SK-N-SH treated with all-trans-retinoic acid at 6 μM for 48 hours (cell line): ENCODE data around the gene EEIG1.

ENCODE experiments used
- BACH2 ChIP-seq: fragments of 250-450 bp; sonication (Bioruptor Pico); IDR thresholded peaks from 2 replicates; pipeline ENCODE4 v1.9.0; 2021; ENCODE audit warnings: mild to moderate bottlenecking, borderline replicate concordance
- GLIS3 ChIP-seq: fragments of 250-450 bp; sonication (Bioruptor Pico); IDR thresholded peaks from 2 replicates; pipeline ENCODE4 v1.5.0; 2020; ENCODE audit warnings: mild to moderate bottlenecking, moderate library complexity
- ISL1 ChIP-seq: fragments of 250-450 bp; sonication (Bioruptor Pico); IDR thresholded peaks from 2 replicates; pipeline ENCODE4 v2.1.2; 2022; ENCODE audit warnings: mild to moderate bottlenecking, moderate library complexity
- RARB ChIP-seq: fragments of 250-450 bp; sonication (Bioruptor Pico); IDR thresholded peaks from 2 replicates; pipeline ENCODE4 v1.8.0; 2021; ENCODE audit warnings: mild to moderate bottlenecking, moderate library complexity
- SNAI2 ChIP-seq: fragments of 250-450 bp; sonication (Bioruptor Pico); IDR thresholded peaks from 2 replicates; pipeline ENCODE4 v1.5.0; 2020; ENCODE audit warnings: mild to moderate bottlenecking, moderate library complexity
- ZFP3 ChIP-seq: fragments of 250-450 bp; sonication (Bioruptor Pico); IDR thresholded peaks from 2 replicates; pipeline ENCODE4 v1.5.0; 2020; ENCODE audit warnings: mild to moderate bottlenecking, moderate library complexity
- ZNF70 ChIP-seq: fragments of 450-650 bp; formaldehyde crosslinking; IDR thresholded peaks from 2 replicates; pipeline ENCODE4 v1.5.0; 2020; ENCODE audit warnings: mild to moderate bottlenecking, moderate library complexity
- TF ChIP-seq, protein P1 (sequence below): fragments of 250-450 bp; sonication (Bioruptor Pico); IDR thresholded peaks from 2 replicates; pipeline ENCODE4 v1.8.0; 2020; ENCODE audit warnings: mild to moderate bottlenecking, moderate library complexity, borderline replicate concordance
- TF ChIP-seq, protein P2 (sequence below): fragments of 250-450 bp; sonication (Bioruptor Pico); IDR thresholded peaks from 2 replicates; pipeline ENCODE4 v1.8.0; 2021; ENCODE audit warnings: low read depth, mild to moderate bottlenecking, moderate library complexity, borderline replicate concordance

DNA sequence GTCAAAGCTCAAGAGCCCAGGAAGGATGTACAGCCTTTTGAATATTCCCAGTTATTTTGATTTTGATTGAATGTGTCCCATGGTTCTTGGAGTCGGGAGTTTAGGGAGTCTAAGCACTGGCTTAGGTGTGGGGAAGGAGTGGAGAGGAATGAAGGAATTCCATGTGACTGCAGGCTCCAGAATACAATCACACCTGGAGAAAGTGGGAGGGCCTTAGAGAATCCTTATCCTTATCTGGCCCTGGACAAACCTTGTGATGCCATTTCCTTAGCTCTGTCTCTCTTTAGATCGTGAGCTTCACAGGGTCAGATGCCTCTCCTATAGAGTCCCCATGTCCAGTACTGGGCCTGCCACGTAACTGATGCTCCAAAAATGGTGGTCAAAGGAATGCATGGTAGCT, 4.2 kb upstream of the EEIG1 start:
- no peak for TF ChIP-seq BACH2 (CRISPR knock-in tag)
- TF ChIP-seq SNAI2 (CRISPR knock-in tag), result no peak
- TF ChIP-seq GLIS3, result no peak
- TF ChIP-seq ZFP3 (CRISPR knock-in tag), result no peak
- TF ChIP-seq, protein P1, sequence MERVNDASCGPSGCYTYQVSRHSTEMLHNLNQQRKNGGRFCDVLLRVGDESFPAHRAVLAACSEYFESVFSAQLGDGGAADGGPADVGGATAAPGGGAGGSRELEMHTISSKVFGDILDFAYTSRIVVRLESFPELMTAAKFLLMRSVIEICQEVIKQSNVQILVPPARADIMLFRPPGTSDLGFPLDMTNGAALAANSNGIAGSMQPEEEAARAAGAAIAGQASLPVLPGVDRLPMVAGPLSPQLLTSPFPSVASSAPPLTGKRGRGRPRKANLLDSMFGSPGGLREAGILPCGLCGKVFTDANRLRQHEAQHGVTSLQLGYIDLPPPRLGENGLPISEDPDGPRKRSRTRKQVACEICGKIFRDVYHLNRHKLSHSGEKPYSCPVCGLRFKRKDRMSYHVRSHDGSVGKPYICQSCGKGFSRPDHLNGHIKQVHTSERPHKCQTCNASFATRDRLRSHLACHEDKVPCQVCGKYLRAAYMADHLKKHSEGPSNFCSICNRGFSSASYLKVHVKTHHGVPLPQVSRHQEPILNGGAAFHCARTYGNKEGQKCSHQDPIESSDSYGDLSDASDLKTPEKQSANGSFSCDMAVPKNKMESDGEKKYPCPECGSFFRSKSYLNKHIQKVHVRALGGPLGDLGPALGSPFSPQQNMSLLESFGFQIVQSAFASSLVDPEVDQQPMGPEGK, result no peak
- TF ChIP-seq RARB (CRISPR knock-in tag), result no peak
- TF ChIP-seq, protein P2, sequence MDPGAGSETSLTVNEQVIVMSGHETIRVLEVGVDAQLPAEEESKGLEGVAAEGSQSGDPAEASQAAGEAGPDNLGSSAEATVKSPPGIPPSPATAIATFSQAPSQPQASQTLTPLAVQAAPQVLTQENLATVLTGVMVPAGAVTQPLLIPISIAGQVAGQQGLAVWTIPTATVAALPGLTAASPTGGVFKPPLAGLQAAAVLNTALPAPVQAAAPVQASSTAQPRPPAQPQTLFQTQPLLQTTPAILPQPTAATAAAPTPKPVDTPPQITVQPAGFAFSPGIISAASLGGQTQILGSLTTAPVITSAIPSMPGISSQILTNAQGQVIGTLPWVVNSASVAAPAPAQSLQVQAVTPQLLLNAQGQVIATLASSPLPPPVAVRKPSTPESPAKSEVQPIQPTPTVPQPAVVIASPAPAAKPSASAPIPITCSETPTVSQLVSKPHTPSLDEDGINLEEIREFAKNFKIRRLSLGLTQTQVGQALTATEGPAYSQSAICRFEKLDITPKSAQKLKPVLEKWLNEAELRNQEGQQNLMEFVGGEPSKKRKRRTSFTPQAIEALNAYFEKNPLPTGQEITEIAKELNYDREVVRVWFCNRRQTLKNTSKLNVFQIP (CRISPR knock-in tag), result no peak
- TF ChIP-seq ISL1, result no peak
- TF ChIP-seq ZNF70 (CRISPR knock-in tag), result no peak
